PC-9 (cell line): Measurements from ENCODE around the gene CALN1. TPM values are rescaled to one million over a fixed set of nuclear protein-coding genes. Genes with fewer than 3 reads are reported as not detected.

ENCODE experiments used
- BruUV-seq: library from RNA; stranded (reverse); fragments of 400-500 nt; replicated peaks from 2 replicates; lab custom pipeline; 2021; lab: Mats Ljungman, UMichigan
- CTCF ChIA-PET: fragments of 300-600 bp; sonication (Branson Sonifier 250); formaldehyde crosslinking; loops from one replicate; lab custom pipeline; 2022; ENCODE audit warnings: antibody characterized with exemption; lab: Charles Lee
- POLR2A ChIA-PET: fragments of 300-600 bp; sonication (Branson Sonifier 250); formaldehyde crosslinking; loops from one replicate; lab custom pipeline; 2022; ENCODE audit warnings: antibody characterized with exemption; ENCODE audit not compliant: unreplicated experiment; lab: Charles Lee
- DNase-seq, 2 experiments: peaks; one replicate each; pipeline versions ENCODE4 v3.0.0 to v3.0.0-alpha.2; 2015 to 2022; ENCODE audit warnings: mixed read lengths in 1 of 2
- H2AFZ ChIP-seq: fragments of 200-600 bp; sonication (generic); 2 replicates; pipeline ENCODE4 v1.8.1; 2017; ENCODE audit warnings: antibody characterized with exemption
- H3F3A ChIP-seq: fragments of 200-600 bp; sonication (generic); 2 replicates; pipeline ENCODE4 v1.8.1; 2017; ENCODE audit warnings: antibody characterized with exemption, mild to moderate bottlenecking, low read depth; ENCODE audit not compliant: insufficient read depth
- H3K27ac ChIP-seq: fragments of 200-600 bp; sonication (generic); 2 replicates; pipeline ENCODE4 v1.6.1; 2016; ENCODE audit warnings: mixed run types
- H3K27me3 ChIP-seq: fragments of 200-600 bp; sonication (generic); 2 replicates; pipeline ENCODE4 v1.6.1; 2016; ENCODE audit warnings: low read depth, mixed run types; ENCODE audit not compliant: insufficient read depth
- H3K36me3 ChIP-seq: fragments of 200-600 bp; sonication (generic); 2 replicates; pipeline ENCODE4 v1.6.1; 2016; ENCODE audit warnings: low read depth, mixed run types
- H3K4me1 ChIP-seq: fragments of 200-600 bp; sonication (generic); replicated peaks from 2 replicates; pipeline ENCODE4 v1.6.1; 2016; ENCODE audit warnings: mixed run types; ENCODE audit not compliant: insufficient read depth
- H3K4me2 ChIP-seq: fragments of 200-600 bp; sonication (generic); 2 replicates; pipeline ENCODE4 v1.6.1; 2017; ENCODE audit warnings: mixed run types
- H3K4me3 ChIP-seq: fragments of 200-600 bp; sonication (generic); 2 replicates; pipeline ENCODE4 v1.6.1; 2016; ENCODE audit warnings: mixed run types
- H3K79me2 ChIP-seq: fragments of 200-600 bp; sonication (generic); 2 replicates; pipeline ENCODE4 v1.6.1; 2017; ENCODE audit warnings: low read depth, mixed run types
- H3K9me2 ChIP-seq: fragments of 200-600 bp; sonication (generic); 2 replicates; pipeline ENCODE4 v1.8.1; 2017; ENCODE audit warnings: mild to moderate bottlenecking; ENCODE audit not compliant: insufficient read depth
- H3K9me3 ChIP-seq: fragments of 200-600 bp; sonication (generic); 2 replicates; pipeline ENCODE4 v1.8.1; 2016; ENCODE audit warnings: low read depth; ENCODE audit not compliant: insufficient read depth
- H4K20me1 ChIP-seq: fragments of 200-600 bp; sonication (generic); 2 replicates; pipeline ENCODE4 v1.8.1; 2017; ENCODE audit not compliant: insufficient read depth
- EZH2 ChIP-seq: fragments of 200-600 bp; sonication (generic); IDR thresholded peaks from 2 replicates; pipeline ENCODE4 v1.8.0; 2017; ENCODE audit warnings: antibody characterized with exemption, low read depth
- intact Hi-C: fragments of 100-400 bp; cut with micrococcal nuclease; formaldehyde crosslinking; loops from one replicate; pipeline ENCODE4 v1.10.0; 2022; ENCODE audit not compliant: unreplicated experiment
- total RNA-seq: library from RNA; stranded (reverse); gene quantifications from 2 replicates; pipeline ENCODE4 v1.2.3, GENCODE V29; 2021
- TF ChIP-seq, protein P1 (sequence below): fragments of 200-600 bp; sonication (generic); conservative IDR thresholded peaks from 2 replicates; pipeline ENCODE4 v1.6.1; 2017; ENCODE audit warnings: mixed run types, antibody characterized with exemption, mild to moderate bottlenecking, moderate library complexity

The CALN1 gene
- total RNA-seq, 1 experiment from 2014 or later = not detected

DNA sequence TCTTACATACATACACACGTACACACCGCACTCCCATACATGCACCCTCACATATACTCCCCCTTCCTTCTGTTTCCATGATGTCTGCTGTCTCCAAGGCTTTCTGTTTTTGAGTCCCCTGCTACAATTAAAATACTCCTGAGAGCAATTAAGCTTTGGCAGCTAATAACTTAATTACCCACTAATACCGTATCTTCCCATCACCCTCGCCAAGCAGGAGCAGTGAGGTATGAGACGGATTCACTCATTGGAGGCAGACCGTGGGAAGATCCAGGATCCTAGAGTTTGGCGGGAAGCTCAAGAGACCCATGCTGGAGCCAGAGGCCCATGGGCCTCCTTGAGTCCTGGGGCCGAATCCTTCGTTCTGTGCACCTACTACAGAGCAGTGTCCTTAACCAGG, 1.7 kb upstream of the CALN1 start:
- Histone ChIP-seq H3K4me3 (no peak overlapping the region), H3K36me3 (no peaks in the 10 kb centered on the region), H3K79me2 (no peaks in the 10 kb centered on the region), H3K9me2 (no peaks in the 10 kb centered on the region), H3F3A (no peaks in the 10 kb centered on the region), H3K4me2 (no peak overlapping the region), H4K20me1 (no peaks in the 10 kb centered on the region), H3K4me1 (no peaks in the 10 kb centered on the region), H3K27ac (no peak overlapping the region), H3K9me3 (no peaks in the 10 kb centered on the region), H3K27me3 (peaks cover 20% of the 10 kb centered on the region; the same call in 1 of the 2 replicates), H2AFZ (no peak overlapping the region)
- no peak for DNase-seq
- ChIA-PET CTCF (no interaction called here), POLR2A (no interaction called here)
- no peak for TF ChIP-seq EZH2
- TF ChIP-seq, protein P1, sequence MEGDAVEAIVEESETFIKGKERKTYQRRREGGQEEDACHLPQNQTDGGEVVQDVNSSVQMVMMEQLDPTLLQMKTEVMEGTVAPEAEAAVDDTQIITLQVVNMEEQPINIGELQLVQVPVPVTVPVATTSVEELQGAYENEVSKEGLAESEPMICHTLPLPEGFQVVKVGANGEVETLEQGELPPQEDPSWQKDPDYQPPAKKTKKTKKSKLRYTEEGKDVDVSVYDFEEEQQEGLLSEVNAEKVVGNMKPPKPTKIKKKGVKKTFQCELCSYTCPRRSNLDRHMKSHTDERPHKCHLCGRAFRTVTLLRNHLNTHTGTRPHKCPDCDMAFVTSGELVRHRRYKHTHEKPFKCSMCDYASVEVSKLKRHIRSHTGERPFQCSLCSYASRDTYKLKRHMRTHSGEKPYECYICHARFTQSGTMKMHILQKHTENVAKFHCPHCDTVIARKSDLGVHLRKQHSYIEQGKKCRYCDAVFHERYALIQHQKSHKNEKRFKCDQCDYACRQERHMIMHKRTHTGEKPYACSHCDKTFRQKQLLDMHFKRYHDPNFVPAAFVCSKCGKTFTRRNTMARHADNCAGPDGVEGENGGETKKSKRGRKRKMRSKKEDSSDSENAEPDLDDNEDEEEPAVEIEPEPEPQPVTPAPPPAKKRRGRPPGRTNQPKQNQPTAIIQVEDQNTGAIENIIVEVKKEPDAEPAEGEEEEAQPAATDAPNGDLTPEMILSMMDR = no peak
- intact Hi-C loops = no loop called here
- no TSS peak for BruUV-seq

DNA sequence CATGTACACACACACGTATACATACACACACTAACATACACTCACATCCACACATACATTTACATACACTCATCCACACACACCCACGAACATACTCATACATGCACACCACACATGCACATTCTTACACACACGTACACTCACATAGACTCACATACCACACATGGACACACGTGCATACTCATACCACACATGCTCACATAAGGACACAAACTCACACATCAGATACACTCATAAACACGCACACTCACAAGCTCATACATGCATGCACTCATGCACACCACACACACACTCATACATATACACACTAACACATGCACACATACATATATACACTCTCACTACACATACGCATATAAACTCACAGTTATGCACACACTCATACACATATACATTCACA, 1.2 kb upstream of the CALN1 start:
- Histone ChIP-seq H2AFZ (no peak overlapping the region), H3K9me2 (no peaks in the 10 kb centered on the region), H3K4me2 (no peak overlapping the region), H3K27me3 (peaks cover 19% of the 10 kb centered on the region; the same call in 1 of the 2 replicates), H4K20me1 (no peaks in the 10 kb centered on the region), H3F3A (no peaks in the 10 kb centered on the region), H3K4me3 (no peak overlapping the region), H3K4me1 (no peaks in the 10 kb centered on the region), H3K27ac (no peak overlapping the region), H3K79me2 (no peaks in the 10 kb centered on the region), H3K36me3 (no peaks in the 10 kb centered on the region), H3K9me3 (no peaks in the 10 kb centered on the region)
- BruUV-seq = no TSS peak
- no peak for TF ChIP-seq EZH2
- TF ChIP-seq, protein P1 = no peak
- ChIA-PET POLR2A (no interaction called here), CTCF (no interaction called here)
- DNase-seq = no peak
- intact Hi-C loops = no loop called here

DNA sequence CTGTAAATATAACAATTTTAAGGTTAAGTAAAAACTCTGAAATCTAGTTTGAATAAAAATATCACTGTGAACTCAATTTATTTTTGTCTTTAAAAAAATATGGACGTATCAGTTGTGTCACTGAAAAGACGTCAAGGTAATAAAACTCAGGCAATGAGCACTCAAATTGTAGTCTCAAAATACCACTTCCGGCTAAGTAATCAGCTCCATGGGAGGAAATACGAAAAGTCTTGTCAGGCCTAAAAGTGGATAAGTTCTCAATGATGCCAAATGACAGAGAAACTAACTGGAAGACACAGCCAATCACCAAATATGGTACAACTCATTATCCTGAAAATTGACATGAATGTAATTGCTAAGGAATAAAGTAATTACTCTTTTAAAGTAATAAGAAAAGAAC, 719 bp downstream of the CALN1 start:
- no peak overlapping the region for H3K27ac ChIP-seq
- TF ChIP-seq EZH2 = no peak
- TF ChIP-seq, protein P1 = no peak
- no peaks in the 10 kb centered on the region for H3K79me2 ChIP-seq
- no peaks in the 10 kb centered on the region for H3F3A ChIP-seq
- no peak for DNase-seq
- no TSS peak for BruUV-seq
- no peak overlapping the region for H3K4me3 ChIP-seq
- H3K4me2 ChIP-seq = no peak overlapping the region
- peaks cover 9% of the 10 kb centered on the region; the same call in 1 of the 2 replicates for H3K27me3 ChIP-seq
- POLR2A ChIA-PET = no interaction called here
- H3K9me3 ChIP-seq = no peaks in the 10 kb centered on the region
- no peaks in the 10 kb centered on the region for H3K36me3 ChIP-seq
- H4K20me1 ChIP-seq = no peaks in the 10 kb centered on the region
- H3K9me2 ChIP-seq = no peaks in the 10 kb centered on the region
- H3K4me1 ChIP-seq = no peaks in the 10 kb centered on the region
- H2AFZ ChIP-seq = no peak overlapping the region
- CTCF ChIA-PET = no interaction called here
- intact Hi-C loops = no loop called here
